ENCODE measurements around the gene DHCR7. TPM values are rescaled to one million over a fixed set of nuclear protein-coding genes. Genes with fewer than 3 reads are reported as not detected.

Gene DHCR7
- total RNA-seq, 4 donors from 2014 or later, result 8.3 to 32.0 (median 23.7) TPM

DNA sequence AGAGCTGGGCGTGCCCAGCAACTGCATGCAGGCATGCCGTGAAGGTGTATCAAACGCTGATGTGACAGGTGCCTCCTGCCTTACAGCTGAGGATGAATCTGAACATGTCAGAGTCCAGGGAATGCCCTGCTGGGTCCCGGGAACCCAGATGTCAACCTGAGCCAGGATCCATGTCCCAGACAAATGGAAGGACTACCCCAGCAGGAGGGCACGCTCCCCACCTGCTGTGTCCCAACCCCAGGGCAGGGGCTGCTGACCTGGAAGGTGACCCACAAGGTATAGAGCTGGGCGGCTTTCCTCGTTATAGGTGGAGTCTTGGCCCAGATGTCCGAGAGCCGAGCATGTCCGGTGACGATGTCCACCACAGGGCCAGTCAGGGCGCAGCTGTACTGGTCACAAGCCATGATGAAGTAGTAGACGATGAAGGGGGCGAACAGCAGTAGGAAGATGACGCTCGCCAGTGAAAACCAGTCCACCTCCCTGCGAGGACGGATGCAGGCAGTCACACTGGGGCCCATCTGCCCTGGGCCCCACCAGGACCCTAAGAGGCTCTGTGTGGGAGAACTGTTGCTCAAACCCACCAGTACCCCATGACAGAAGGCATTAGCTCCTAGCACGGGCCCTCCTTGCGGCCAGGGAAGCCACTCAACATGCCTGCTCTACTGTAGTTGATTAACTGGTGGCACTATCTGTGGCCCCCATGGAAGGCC, 4.3 kb downstream of the DHCR7 start:
- Histone ChIP-seq H3K36me3 (peaks cover 6 to 13% of the 10 kb centered on the region in 2 donors), H3K4me1 (peaks cover 6 to 7% of the 10 kb centered on the region in 2 donors), H3K9me3 (no peaks in the 10 kb centered on the region), H3K4me3 (replicated peaks in 1 of 3) (no peak overlapping the region), H3K27ac (no peak overlapping the region), H3K27me3 (no peaks in the 10 kb centered on the region)
- WGBS, 2 donors, result 94 to 99% methylated on average over 16 to 19 of the region's 20 CpGs
- intact Hi-C loops (cut with DNase I), result no loop called here
- no peak for DNase-seq
- TF ChIP-seq POLR2A (IDR thresholded peaks at IDR 0.05), result no peak
- TF ChIP-seq, protein P1, sequence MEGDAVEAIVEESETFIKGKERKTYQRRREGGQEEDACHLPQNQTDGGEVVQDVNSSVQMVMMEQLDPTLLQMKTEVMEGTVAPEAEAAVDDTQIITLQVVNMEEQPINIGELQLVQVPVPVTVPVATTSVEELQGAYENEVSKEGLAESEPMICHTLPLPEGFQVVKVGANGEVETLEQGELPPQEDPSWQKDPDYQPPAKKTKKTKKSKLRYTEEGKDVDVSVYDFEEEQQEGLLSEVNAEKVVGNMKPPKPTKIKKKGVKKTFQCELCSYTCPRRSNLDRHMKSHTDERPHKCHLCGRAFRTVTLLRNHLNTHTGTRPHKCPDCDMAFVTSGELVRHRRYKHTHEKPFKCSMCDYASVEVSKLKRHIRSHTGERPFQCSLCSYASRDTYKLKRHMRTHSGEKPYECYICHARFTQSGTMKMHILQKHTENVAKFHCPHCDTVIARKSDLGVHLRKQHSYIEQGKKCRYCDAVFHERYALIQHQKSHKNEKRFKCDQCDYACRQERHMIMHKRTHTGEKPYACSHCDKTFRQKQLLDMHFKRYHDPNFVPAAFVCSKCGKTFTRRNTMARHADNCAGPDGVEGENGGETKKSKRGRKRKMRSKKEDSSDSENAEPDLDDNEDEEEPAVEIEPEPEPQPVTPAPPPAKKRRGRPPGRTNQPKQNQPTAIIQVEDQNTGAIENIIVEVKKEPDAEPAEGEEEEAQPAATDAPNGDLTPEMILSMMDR (IDR thresholded peaks at IDR 0.05), result no peak

DNA sequence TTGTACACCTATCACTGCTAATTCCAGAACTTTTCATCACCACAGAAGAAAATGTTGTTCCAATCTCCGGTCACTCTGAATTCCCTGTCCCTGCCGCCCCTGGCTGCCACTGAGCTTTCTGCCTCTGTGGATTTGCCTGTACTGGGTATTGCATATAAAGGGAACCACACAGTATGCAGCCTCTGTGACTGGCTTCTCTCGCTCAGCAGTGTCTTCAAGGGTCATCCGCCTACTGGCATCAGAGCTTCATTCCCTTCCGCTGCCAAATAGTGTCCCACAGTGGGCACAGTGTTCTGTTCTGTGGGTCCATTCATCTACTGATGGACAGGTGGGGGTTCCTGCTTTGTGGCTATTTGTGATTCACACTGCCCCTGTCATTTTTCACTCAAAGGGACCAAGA, 5.3 kb downstream of the DHCR7 start:
- TF ChIP-seq POLR2A (IDR thresholded peaks at IDR 0.05), result no peak
- TF ChIP-seq, protein P1 (IDR thresholded peaks at IDR 0.05), result no peak
- Histone ChIP-seq H3K4me3 (replicated peaks in 1 of 3) (no peak overlapping the region), H3K36me3 (peaks cover 11 to 13% of the 10 kb centered on the region in 2 donors), H3K4me1 (peaks cover 3 to 6% of the 10 kb centered on the region in 2 donors), H3K27ac (no peak overlapping the region), H3K27me3 (no peaks in the 10 kb centered on the region), H3K9me3 (no peaks in the 10 kb centered on the region)
- no peak for DNase-seq
- intact Hi-C loops (cut with DNase I), result no loop called here
- 91 to 99% methylated on average over 5 of the region's 5 CpGs for WGBS, 2 donors

DNA sequence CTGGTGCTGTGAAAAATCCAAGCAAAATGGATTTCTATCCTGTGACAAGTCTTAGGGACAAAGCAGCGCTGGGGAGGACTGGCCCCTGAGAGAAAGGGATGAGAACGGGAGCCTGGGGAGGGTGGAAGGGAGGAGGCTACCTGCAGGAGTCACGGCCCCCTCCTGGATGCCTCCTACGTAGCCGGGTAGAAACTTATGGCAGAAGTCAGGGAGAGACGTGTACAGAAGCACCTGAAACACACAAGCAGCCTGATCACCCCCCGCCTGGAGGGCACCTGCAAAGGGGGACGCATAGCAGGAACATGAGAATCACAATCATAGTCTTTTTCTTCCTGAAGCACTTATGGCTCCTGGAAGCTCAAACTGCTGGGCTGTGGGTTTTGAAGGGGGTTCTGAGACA, 6.1 kb downstream of the DHCR7 start:
- Histone ChIP-seq H3K36me3 (peaks cover 11 to 13% of the 10 kb centered on the region in 2 donors), H3K27me3 (no peaks in the 10 kb centered on the region), H3K9me3 (no peaks in the 10 kb centered on the region), H3K27ac (no peak overlapping the region), H3K4me1 (no peaks in the 10 kb centered on the region), H3K4me3 (replicated peaks in 1 of 3) (no peak overlapping the region)
- WGBS, 2 donors, result 93 to 94% methylated on average over 8 of the region's 8 CpGs
- intact Hi-C loops (cut with DNase I), result no loop called here
- no peak for TF ChIP-seq POLR2A (IDR thresholded peaks at IDR 0.05)
- TF ChIP-seq, protein P1 (IDR thresholded peaks at IDR 0.05), result no peak
- DNase-seq, result no peak

DNA sequence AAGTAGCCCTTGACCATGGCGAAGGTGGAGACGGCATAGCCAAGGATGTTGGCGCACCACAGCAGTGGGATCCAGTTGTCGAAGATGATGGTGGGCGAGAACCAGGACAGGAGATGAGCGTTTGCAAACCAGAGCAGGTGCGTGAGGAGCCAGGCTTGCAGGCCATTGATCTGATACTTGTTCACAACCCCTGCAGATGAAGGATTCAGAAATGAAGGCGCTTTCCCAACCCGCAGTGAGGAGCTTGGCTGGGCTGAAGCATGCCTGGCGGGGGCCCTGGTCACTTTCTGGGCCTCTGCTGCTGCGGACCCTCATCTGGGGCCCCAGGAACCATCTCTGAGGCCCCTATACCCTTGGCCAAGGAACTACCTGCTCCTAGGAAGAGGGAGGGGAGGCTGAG, 6.9 kb downstream of the DHCR7 start:
- intact Hi-C loops (cut with DNase I), result no loop called here

More for the DNA sequence above, 6.9 kb downstream of the DHCR7 start:
- TF ChIP-seq, protein P1 (IDR thresholded peaks at IDR 0.05), result no peak
- TF ChIP-seq POLR2A (IDR thresholded peaks at IDR 0.05), result no peak
- no peaks in the 10 kb centered on the region for H3K4me1 ChIP-seq
- H3K36me3 ChIP-seq, result peaks cover 11 to 13% of the 10 kb centered on the region in 2 donors
- no peak overlapping the region for H3K27ac ChIP-seq
- no peaks in the 10 kb centered on the region for H3K9me3 ChIP-seq
- no peak for DNase-seq
- no peaks in the 10 kb centered on the region for H3K27me3 ChIP-seq
- no peak overlapping the region for H3K4me3 ChIP-seq (replicated peaks in 1 of 3)
- WGBS, 2 donors, result 96% methylated on average over 9 to 10 of the region's 11 CpGs
